HFFc6 (cell line): ENCODE measurements around the gene LZTR1. TPM values are rescaled to one million over a fixed set of nuclear protein-coding genes. Genes with fewer than 3 reads are reported as not detected.
A peak's percentile ranks its signal among the peaks of the same experiment; 100 is the strongest.
"Not testable (repeated sequence)": the region's sequence is repeated elsewhere in the genome, so short reads cannot be mapped to it uniquely, and the experiment has no call there.

Experiments used
- DNase-seq: peaks from one replicate; pipeline ENCODE4 v3.0.0-alpha.2; 2018
- H3K27ac Mint-ChIP-seq: 2 replicates; pipeline ENCODE4 v1.8.0; 2020; ENCODE audit warnings: mild to moderate bottlenecking, mixed read lengths
- H3K27me3 Mint-ChIP-seq: 2 replicates; pipeline ENCODE4 v1.8.0; 2021; ENCODE audit warnings: mild to moderate bottlenecking, moderate library complexity, mixed read lengths; ENCODE audit not compliant: insufficient read depth
- H3K36me3 Mint-ChIP-seq: 2 replicates; pipeline ENCODE4 v1.8.0; 2021; ENCODE audit warnings: low read depth, mixed read lengths
- H3K4me1 Mint-ChIP-seq: 2 replicates; pipeline ENCODE4 v1.8.0; 2020; ENCODE audit warnings: low read depth, mixed read lengths
- H3K4me3 Mint-ChIP-seq: 2 replicates; pipeline ENCODE4 v1.8.0; 2020; ENCODE audit warnings: mild to moderate bottlenecking, moderate library complexity, mixed read lengths
- H3K9me3 Mint-ChIP-seq: 2 replicates; pipeline ENCODE4 v1.8.0; 2020; ENCODE audit warnings: mild to moderate bottlenecking, mixed read lengths
- CTCF ChIP-seq: fragments of 200-600 bp; sonication (generic); IDR thresholded peaks from 2 replicates; pipeline ENCODE4 v1.5.0; 2021; ENCODE audit warnings: antibody characterized with exemption, mild to moderate bottlenecking
- long read RNA-seq: library from polyadenylated mRNA; unstranded; transcript quantifications from one replicate; pipeline ENCODE4 v2.0.0, GENCODE V29; 2019
- total RNA-seq, 6 experiments: library from RNA; stranded (reverse); fragmentation: NEBNext Ultra II Directional; extraction: Animal tissue kit (Norgen Biotek cat#: 25700); gene quantifications; 2 replicates in 1 of 6; 3 replicates in 5 of 6; pipeline ENCODE4 v1.2.3, GENCODE V29; 2021

LZTR1 gene
- 10 to 100 TPM; 50.6 to 64.0 (median 57.2) TPM for total RNA-seq
- long read RNA-seq, full-length matches to known transcripts = 12 of 31 reads
- long read RNA-seq, partial matches to known transcripts = 13 of 31 reads
- long read RNA-seq, other reads (novel, unspliced or antisense) = 6 of 31 reads

DNA sequence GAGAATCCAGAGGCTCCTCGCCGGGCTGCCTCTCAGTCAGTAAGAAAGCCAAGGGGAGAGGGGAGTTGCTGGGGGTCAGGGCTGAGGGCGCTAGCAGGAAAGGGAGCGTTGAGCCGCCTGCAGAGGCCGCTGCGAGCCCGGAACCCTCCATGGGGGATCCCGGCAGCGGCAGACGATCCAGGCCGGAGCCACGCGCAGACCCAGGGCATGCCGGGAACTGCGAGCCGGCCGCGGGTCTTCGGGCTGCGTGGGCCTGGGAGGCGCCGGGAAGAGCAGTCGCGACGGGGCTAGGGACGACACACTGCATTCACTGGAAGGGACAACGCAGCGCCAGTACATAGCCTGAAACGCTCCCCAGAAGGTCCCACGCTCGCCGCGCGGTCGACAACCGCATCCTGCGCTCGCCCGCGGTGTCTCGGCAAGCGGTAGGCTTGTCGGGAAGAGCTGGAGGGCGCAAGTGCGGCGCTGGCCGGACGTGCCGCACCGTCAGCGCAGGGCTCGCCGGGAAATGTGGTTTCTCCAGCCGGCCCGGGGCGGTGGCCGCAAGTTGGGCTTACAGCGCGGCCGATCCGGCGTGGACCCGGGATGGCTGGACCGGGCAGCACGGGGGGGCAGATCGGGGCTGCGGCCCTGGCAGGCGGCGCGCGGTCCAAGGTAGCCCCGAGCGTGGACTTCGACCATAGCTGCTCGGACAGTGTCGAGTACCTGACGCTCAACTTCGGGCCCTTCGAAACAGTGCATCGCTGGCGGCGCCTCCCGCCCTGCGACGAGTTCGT lies at the start of gene LZTR1:
LZTR1 (plus strand) TSS at position 511 of the 776 bp plus-strand sequence; CDS start at position 586, 75 bp downstream.
- peaks cover 16% of the 10 kb centered on the region for H3K9me3 Mint-ChIP-seq
- peaks cover 23% of the 10 kb centered on the region for H3K4me1 Mint-ChIP-seq
- H3K27me3 Mint-ChIP-seq = no peaks in the 10 kb centered on the region; the same call in 1 of the 2 replicates
- TF ChIP-seq CTCF = peak; percentile 75
- DNase-seq = peak; percentile 72
- H3K27ac Mint-ChIP-seq = peak within 1 kb of the TSS; percentile 79
- H3K4me3 Mint-ChIP-seq = peak within 1 kb of the TSS; percentile 95
- peaks cover 29% of the 10 kb centered on the region for H3K36me3 Mint-ChIP-seq

- Mint-ChIP-seq H3K9me3 (no peaks in the 10 kb centered on the region), H3K4me1 (peaks cover 19% of the 10 kb centered on the region), H3K36me3 (peaks cover 11% of the 10 kb centered on the region), H3K27ac (no peak overlapping the region), H3K4me3 (no peak overlapping the region), H3K27me3 (no peaks in the 10 kb centered on the region)
- no peak for TF ChIP-seq CTCF
- no peak for DNase-seq
These were observed 48.2 kb upstream of the LZTR1 start for GRCh38 chr22:20933910-20934309.

- H3K36me3 Mint-ChIP-seq = peaks cover 12% of the 10 kb centered on the region
- H3K27ac Mint-ChIP-seq, H3K9me3 Mint-ChIP-seq, H3K4me3 Mint-ChIP-seq, DNase-seq, H3K27me3 Mint-ChIP-seq: not testable (repeated sequence)
- H3K4me1 Mint-ChIP-seq = peaks cover 28% of the 10 kb centered on the region
These were observed 47.0 kb upstream of the LZTR1 start for GRCh38 chr22:20935049-20935448.

- H3K4me3 Mint-ChIP-seq, DNase-seq, H3K27me3 Mint-ChIP-seq, H3K9me3 Mint-ChIP-seq, H3K27ac Mint-ChIP-seq: not testable (repeated sequence)
- Mint-ChIP-seq H3K36me3 (peaks cover 17% of the 10 kb centered on the region), H3K4me1 (peaks cover 37% of the 10 kb centered on the region)
These were observed 46.1 kb upstream of the LZTR1 start for GRCh38 chr22:20935780-20936539.

- no peak overlapping the region; the same call in 1 of the 2 replicates for H3K4me3 Mint-ChIP-seq
- H3K27ac Mint-ChIP-seq = no peak overlapping the region
- peaks cover 17% of the 10 kb centered on the region for H3K36me3 Mint-ChIP-seq
- no peak for DNase-seq
- H3K9me3 Mint-ChIP-seq = no peaks in the 10 kb centered on the region
- no peak for TF ChIP-seq CTCF
- H3K27me3 Mint-ChIP-seq = no peaks in the 10 kb centered on the region; the same call in 1 of the 2 replicates
- H3K4me1 Mint-ChIP-seq = peaks cover 45% of the 10 kb centered on the region
These were observed 44.9 kb upstream of the LZTR1 start for GRCh38 chr22:20937031-20937793.
